Parietal lobe (tissue), 1 donor: Measurements from ENCODE around the gene ATG4C. TPM values are rescaled to one million over a fixed set of nuclear protein-coding genes. Genes with fewer than 3 reads are reported as not detected.

ENCODE experiments used
- total RNA-seq: library from RNA; depleted of rRNA; stranded (reverse); fragments of >200 nt; gene quantifications from one replicate; pipeline ENCODE4 v1.2.3, GENCODE V29; 2014

The ATG4C gene, protein sequence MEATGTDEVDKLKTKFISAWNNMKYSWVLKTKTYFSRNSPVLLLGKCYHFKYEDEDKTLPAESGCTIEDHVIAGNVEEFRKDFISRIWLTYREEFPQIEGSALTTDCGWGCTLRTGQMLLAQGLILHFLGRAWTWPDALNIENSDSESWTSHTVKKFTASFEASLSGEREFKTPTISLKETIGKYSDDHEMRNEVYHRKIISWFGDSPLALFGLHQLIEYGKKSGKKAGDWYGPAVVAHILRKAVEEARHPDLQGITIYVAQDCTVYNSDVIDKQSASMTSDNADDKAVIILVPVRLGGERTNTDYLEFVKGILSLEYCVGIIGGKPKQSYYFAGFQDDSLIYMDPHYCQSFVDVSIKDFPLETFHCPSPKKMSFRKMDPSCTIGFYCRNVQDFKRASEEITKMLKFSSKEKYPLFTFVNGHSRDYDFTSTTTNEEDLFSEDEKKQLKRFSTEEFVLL
- total RNA-seq, result 14.4 TPM

DNA sequence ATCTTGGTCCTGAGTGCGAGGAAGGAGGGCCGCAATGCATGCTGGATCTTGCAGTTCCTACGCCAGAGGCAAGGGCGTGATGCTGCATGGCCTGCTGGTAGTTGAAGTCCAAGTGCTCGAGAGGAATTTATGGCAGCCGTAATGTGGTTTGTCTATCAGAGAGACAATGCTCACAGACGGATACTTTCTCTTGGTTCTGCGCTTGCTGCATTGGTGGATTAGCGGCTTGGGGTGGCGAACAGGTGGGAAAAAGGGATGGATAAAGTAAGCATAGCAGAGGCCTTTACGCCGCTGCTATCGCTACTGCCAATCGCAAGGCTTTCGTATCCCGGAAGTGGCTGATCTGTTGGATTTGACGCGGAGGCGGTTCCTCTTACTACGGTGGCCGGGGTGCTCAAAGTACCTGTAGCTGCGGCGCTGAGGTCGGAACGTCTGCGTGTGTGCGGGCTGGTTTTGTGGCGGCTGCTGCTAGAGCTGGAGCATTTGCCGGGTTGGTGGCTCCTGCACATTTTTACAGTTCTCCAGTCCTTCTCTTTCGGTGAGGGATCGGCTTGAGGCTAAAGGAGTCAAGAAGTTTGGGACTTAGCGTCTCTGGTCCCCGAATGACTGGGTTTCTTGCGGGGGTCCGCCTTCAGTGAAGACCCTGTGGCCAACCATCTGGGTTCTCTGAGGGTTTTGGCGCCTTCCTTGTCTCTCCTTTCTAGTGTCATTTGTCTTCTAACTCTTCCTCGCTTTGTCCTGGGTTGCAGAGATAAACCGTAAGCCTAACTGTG, at the start of gene ATG4C:
Gene ATG4C (plus strand): TSS at position 397 of the 773 bp plus-strand sequence. CDS start 19,655 bp downstream, outside the sequence.

Other genes starting within 250 kb of the ATG4C start
- not detected for gene ANGPTL3, start 186.6 kb upstream of the ATG4C start, total RNA-seq
- 326 TPM for gene DOCK7, start 95.7 kb upstream of the ATG4C start, total RNA-seq